HG03139 (cell line): ENCODE results near the gene PRKCQ.
"Not testable (repeated sequence)": the region's sequence is repeated elsewhere in the genome, so short reads cannot be mapped to it uniquely, and the experiment has no call there.

Experiments
- ATAC-seq: cut with Tn5 transposase; IDR thresholded peaks from one replicate; pipeline ENCODE4 v1.9.1; 2021; ENCODE audit not compliant: unreplicated experiment

The PRKCQ gene

GRCh38 chr10:6463366-6463765, 116.7 kb downstream of the PRKCQ start:
- no peak for ATAC-seq

- ATAC-seq: no peak
Measured at GRCh38 chr10:6461961-6462360, 118.1 kb downstream of the PRKCQ start.

- no peak for ATAC-seq
Measured at GRCh38 chr10:6460861-6461409, 119.1 kb downstream of the PRKCQ start.

DNA sequence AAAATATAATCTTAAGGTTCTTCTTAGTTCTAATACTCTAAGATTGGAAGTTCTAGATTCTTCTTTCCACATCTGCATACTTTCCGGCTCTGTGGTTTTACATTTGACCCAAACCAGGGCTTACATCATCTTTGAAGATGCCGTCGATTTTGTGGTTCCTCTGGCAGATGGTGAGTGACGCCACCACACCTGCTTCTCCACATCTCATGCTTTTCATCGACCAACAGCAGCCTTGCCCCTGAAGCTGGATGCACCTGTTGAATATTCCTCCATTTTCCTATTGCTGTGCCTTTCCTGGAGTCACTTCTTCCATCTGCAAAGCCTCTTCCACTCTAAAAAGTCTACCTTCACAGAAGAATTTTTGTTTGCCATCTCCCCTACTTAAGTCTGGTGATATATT, 121.3 kb downstream of the PRKCQ start:
- ATAC-seq: no peak

DNA sequence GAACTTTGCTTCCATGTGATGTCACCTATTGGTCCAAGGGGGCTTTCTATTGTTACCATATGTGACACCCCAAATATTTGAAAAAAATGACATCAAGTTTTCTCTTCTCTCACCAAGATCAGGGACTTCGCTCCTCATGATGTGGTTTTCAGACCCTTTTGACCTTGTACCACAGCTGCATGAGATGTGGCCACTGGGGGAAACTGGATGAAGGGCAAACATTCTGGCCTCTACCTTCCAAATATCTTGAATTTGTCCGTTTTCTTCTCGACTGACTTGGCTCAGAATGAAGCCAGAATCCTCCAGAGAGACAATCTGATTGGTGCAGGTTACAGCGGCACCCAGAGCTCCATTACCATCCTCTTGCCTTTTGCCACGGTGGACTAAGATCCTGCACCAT, 122.7 kb downstream of the PRKCQ start:
- ATAC-seq: no peak

GRCh38 chr10:6456067-6456466, 124.0 kb downstream of the PRKCQ start:
- no peak for ATAC-seq

GRCh38 chr10:6455592-6455991, 124.5 kb downstream of the PRKCQ start:
- ATAC-seq: no peak

- no peak for ATAC-seq
Measured at GRCh38 chr10:6446711-6447110, 133.4 kb downstream of the PRKCQ start.

DNA sequence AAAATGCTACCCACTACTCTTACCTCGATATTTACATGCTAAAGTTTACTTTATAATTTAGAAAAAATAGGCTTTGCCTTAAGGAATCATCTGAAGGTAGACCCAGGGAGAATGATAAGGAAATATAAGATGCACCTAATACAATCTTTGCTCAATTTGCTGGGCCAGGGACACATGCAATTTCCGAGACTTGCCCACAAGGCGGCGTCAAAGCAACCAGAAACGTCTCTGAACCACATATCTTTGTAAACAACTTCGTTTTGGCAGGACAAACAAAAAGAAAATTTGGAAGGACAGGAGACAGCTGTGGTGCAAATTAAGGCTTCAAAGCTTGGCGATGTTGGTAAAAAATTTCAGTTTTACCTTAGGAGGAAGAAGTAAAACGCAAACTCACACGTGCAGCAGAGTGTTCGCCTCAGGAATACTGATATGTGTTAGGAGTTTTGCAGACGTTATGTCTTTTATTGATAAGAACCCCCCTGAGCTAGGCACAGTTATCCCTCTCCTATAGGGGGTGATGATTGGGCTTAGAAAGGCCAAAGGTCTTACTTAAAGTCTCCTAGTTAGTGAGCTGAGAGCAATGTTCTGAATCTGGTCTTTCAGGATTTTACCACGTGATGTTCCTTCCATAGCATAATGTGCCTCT, 134.3 kb downstream of the PRKCQ start:
- no peak for ATAC-seq

DNA sequence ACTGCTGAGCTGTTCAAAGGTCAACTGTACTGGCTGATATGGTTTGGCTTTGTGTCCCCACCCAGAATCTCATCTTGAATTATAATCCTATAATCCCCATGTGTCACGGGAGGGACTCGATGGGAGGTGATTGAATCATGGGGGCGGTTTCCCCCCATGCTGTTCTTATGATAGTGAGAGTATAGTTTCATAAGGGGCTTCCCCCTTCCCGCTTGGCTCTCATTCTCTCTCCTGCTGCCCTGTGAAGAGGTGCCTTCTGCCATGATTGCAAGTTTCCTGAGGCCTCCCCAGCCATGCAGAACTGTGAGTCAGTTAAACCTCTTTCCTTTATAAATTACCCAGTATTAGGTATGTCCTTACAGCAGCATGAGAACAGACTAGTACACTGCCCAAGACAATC, 140.2 kb downstream of the PRKCQ start:
- ATAC-seq: not testable (repeated sequence)

GRCh38 chr10:6431861-6432260, 148.2 kb downstream of the PRKCQ start:
- no peak for ATAC-seq

DNA sequence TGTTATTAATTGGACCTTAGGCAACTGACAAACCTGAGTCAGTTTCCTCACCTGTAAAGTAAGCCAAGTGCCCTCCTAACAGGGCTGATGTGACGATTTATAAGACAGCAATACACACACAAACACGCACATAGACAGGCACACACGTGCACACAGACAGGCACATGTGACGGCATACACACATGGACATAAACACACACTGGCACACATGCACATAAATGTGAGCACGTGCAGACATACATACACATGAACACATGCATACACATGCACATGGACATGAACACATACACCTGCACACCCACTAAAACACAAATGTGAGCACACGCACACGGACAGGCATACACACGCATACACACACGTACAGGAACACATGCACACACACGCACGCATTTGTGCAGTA, 148.9 kb downstream of the PRKCQ start:
- no peak for ATAC-seq

DNA sequence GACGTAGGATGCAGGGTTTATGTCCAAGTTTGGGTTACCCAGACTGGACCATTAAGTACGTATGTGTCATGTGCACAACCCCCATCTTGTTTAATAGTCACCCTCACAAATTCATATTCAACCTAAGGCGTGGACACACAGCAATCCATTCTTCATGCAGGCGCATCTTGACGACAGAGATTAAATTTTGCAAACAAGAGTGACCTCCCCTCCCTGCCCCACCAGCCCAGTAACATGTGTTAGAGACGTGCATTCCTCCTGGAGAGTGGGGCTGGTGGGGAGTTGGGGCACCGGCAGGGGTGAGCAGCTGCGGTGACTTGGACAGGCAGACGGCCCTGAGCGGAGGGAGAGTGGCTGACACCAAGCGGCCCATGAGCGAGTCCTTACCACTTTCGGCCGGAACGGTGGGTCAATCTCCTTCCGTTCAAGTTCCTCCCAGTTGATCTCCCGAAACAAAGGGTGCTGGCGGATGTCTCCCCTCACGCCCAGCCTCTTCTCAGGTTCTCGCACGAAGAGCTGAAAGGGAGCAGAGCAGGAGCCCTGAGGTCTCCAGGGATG, 149.6 kb downstream of the PRKCQ start:
- no peak for ATAC-seq

GRCh38 chr10:6427357-6427959, 152.6 kb downstream of the PRKCQ start:
- no peak for ATAC-seq

DNA sequence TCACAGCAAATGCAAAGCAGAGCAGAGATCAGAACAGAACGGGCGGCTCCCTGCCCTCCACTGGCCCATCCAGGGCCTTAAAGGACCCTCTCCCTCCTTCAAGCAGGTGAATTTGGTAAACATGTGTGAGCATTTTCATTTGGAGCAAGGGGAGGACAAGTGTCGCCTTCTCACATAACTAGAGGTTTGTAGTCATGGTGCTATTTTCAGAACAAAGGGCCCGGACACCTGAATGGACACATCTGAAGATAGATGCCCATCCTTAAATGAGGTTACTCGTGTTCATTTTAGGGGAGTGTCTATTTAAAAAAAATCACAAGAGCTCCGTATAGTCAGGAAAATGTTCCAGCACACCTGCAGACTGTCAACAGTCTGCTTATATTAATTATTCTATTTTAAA, 153.8 kb downstream of the PRKCQ start:
- ATAC-seq: no peak

- ATAC-seq: no peak
Measured at GRCh38 chr10:6423413-6424170, 156.5 kb downstream of the PRKCQ start.

DNA sequence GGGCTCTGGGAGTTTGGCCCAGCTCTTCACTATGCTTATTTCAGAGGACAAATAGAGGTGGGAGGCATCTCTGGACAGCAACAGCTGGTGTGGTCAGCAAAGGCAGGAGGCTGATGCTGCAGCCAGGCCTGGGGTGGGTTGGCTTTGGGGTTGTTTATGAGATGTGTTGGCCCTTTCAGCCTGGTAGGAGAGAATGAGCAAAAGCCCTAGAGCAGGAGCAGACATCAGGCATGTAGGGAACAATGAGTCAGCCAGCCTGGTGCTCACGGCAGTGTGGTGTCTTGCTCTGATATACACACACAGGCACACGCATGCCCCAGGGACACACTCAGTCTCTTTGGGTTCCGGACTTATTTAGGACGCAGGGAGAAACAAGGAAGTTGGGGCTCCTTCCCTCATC, 157.1 kb downstream of the PRKCQ start:
- no peak for ATAC-seq

DNA sequence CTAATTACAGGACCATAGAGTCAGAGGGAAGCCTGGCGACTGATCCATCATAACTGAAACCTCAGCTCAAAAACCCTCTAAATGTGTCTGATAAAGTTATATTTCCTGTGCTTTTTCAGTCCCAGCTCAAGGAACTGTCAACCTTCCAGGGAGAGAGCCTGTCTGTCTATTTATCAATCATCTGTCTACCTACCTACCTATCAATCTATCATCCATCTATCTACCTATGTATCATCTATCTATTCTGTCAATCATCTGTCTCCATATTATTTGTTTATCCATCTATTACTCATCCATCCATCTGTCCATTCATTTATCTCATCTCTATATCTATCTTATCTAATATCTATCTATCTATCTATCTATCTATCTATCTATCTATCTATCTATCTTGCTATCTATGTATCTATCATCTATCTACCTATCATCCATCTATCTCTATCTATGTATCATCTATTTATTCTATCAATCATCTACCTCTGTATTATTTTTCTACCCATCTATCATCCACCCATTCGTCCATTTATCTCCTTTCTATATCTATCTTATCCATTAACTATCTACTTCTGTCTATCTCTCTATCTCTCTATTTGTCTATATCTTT, 161.4 kb downstream of the PRKCQ start:
- ATAC-seq: no peak

GRCh38 chr10:6418167-6418566, 161.9 kb downstream of the PRKCQ start:
- ATAC-seq: no peak

DNA sequence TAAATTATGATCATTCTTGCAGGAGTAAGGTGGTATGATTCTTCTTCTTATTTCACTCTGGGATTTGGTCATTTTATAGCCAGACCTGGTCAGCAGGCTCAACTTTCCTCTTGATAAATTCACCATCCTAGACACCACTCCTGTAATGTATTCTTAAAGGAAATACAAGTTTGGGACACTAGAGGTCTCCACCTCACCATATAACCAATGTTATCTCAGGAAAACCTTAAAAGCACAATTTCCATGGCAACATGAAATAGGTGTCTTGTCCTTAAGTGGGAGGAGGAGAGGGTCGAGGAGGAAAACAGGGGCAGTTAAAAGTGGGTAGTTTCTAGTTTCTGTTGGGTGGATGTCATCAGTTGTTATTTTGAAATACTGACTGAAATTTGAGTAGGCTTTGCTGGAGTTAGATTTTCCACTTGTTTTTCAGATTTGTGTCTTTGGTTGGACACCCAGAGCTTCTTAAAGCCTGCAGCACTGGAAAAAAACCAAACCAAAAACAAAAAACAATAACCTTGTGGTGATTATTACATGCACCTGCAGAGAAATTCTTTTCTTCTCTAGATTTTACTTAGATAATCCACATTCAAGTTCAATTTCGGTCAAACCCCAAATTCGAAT, 163.1 kb downstream of the PRKCQ start:
- no peak for ATAC-seq

DNA sequence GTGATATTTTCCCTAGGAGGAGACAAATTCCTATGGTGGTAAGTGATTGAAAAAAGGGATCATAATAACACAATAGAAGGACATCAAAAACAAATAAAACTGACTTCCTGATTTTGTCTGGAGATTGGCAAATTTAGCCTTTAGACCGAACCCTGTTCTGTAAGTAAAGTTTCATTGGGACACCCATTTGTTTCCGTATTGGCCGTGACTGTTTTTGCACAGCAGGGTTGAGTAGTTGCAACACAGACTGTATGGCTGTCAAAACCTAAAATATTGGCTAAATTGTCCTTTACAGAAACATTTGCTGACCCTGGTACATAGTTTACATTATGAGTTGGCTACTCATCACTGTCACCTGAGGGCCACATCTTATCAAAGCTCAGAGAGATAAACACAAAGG, 168.6 kb downstream of the PRKCQ start:
- ATAC-seq: no peak
